HCT116 (cell line): ENCODE data around the gene MYO1G.

Experiments used
- EZH2 ChIP-seq: fragments of 200-600 bp; sonication (generic); IDR thresholded peaks from 2 replicates; pipeline ENCODE4 v1.6.1; 2017; ENCODE audit warnings: antibody characterized with exemption, mixed run types
- POLR2AphosphoS5 ChIP-seq: IDR thresholded peaks from 2 replicates; pipeline ENCODE4 v1.6.1; 2011; ENCODE audit warnings: mild to moderate bottlenecking, low read depth, low read length, moderate library complexity
- RAD21 ChIP-seq: IDR thresholded peaks from 2 replicates; pipeline ENCODE4 v1.6.1; 2012; ENCODE audit warnings: low read depth, mild to moderate bottlenecking
- REST ChIP-seq: IDR thresholded peaks from 2 replicates; pipeline ENCODE4 v1.6.1; 2012; ENCODE audit warnings: low read depth
- TF ChIP-seq, protein P1 (sequence below), 3 experiments: fragments of 200-600 bp in 1 of 3; sonication (generic) in 1 of 3; IDR thresholded peaks in 2 of 3; conservative IDR thresholded peaks in 1 of 3; 2 replicates each; pipeline ENCODE4 v1.5.1; 2012 to 2017; ENCODE audit warnings: low read depth in 2 of 3, low read length in 2 of 3, antibody characterized with exemption in 1 of 3, borderline replicate concordance in 1 of 3, control low read depth in 1 of 3, mild to moderate bottlenecking in 1 of 3, mixed read lengths in 1 of 3, mixed run types in 1 of 3, moderate library complexity in 1 of 3; ENCODE audit not compliant: insufficient read depth in 1 of 3

DNA sequence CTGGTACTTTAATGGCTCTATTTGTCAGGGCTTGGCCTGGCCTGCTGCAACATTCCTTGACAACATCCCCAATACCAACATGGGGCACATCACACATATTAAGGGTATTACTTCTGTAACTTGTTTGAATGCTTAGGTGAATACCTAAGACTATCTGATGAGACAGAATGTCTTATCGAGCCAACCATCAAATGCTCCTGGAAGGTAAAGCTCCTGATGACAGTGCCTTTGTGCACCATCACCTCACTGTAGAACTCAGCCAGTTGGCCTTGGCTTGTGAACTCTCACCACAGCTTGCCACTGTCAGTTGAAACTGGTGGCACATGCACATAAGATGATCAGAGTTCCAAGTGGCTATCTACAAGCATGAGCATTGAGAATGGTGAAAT lies 3.7 kb upstream of the MYO1G start:
- TF ChIP-seq EZH2, result no peak
- TF ChIP-seq REST, result no peak
- TF ChIP-seq, protein P1, sequence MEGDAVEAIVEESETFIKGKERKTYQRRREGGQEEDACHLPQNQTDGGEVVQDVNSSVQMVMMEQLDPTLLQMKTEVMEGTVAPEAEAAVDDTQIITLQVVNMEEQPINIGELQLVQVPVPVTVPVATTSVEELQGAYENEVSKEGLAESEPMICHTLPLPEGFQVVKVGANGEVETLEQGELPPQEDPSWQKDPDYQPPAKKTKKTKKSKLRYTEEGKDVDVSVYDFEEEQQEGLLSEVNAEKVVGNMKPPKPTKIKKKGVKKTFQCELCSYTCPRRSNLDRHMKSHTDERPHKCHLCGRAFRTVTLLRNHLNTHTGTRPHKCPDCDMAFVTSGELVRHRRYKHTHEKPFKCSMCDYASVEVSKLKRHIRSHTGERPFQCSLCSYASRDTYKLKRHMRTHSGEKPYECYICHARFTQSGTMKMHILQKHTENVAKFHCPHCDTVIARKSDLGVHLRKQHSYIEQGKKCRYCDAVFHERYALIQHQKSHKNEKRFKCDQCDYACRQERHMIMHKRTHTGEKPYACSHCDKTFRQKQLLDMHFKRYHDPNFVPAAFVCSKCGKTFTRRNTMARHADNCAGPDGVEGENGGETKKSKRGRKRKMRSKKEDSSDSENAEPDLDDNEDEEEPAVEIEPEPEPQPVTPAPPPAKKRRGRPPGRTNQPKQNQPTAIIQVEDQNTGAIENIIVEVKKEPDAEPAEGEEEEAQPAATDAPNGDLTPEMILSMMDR (IDR thresholded peaks at IDR 0.05 in 2 of 3, conservative IDR thresholded peaks at IDR 0.05 in 1 of 3; ENCODE audit: borderline replicate concordance in 1 of 3, insufficient read depth in 1 of 3, low read depth in 2 of 3, low read length in 2 of 3), result no peak
- TF ChIP-seq POLR2AphosphoS5, result no peak
- no peak for TF ChIP-seq RAD21
